ENCODE results near the gene FSTL4.

- TF ChIP-seq CTCF (IDR thresholded peaks at IDR 0.05) (no peak), ZFX (IDR thresholded peaks at IDR 0.05; ENCODE audit: borderline replicate concordance) (no peak)
Measured at GRCh38 chr5:133643365-133643764, 31.0 kb upstream of the FSTL4 start.
